DOHH2 (cell line): ENCODE data around the gene ZNF653.

ENCODE experiments used
- EZH2phosphoT487 ChIP-seq: fragments of 200-600 bp; sonication (generic); IDR thresholded peaks from 2 replicates; pipeline ENCODE4 v1.6.1; 2017; ENCODE audit warnings: borderline replicate concordance, mild to moderate bottlenecking, antibody characterized with exemption, low read length, moderate library complexity, mixed read lengths
- TF ChIP-seq, protein P1 (sequence below): fragments of 200-600 bp; sonication (generic); IDR thresholded peaks from one replicate; pipeline ENCODE4 v1.5.1; 2014; ENCODE audit warnings: antibody characterized with exemption, mild to moderate bottlenecking, low read depth, low read length; ENCODE audit not compliant: poor library complexity, severe bottlenecking

DNA sequence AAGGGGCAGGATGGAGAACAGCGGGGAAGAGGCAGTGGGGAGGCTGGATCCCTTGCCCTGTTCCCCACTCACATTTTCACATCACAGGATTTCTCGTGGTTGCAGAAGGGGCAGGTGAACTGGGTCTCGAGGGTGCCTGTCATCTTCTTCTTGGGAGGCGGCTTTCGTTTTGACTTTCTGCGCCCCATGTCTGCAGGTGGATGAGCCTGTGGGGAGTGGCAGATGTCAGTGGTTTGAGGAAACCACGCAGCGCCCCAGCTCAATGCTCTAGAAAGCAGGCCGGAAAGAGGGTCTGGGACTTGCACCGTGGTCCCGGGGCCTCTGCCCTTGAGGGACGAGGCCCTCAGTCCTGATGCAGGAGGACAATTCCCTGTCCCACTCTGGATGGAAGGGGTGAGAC lies 48.5 kb upstream of the ZNF653 start:
- TF ChIP-seq, protein P1, sequence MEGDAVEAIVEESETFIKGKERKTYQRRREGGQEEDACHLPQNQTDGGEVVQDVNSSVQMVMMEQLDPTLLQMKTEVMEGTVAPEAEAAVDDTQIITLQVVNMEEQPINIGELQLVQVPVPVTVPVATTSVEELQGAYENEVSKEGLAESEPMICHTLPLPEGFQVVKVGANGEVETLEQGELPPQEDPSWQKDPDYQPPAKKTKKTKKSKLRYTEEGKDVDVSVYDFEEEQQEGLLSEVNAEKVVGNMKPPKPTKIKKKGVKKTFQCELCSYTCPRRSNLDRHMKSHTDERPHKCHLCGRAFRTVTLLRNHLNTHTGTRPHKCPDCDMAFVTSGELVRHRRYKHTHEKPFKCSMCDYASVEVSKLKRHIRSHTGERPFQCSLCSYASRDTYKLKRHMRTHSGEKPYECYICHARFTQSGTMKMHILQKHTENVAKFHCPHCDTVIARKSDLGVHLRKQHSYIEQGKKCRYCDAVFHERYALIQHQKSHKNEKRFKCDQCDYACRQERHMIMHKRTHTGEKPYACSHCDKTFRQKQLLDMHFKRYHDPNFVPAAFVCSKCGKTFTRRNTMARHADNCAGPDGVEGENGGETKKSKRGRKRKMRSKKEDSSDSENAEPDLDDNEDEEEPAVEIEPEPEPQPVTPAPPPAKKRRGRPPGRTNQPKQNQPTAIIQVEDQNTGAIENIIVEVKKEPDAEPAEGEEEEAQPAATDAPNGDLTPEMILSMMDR, result no peak
- no peak for TF ChIP-seq EZH2phosphoT487
